IPS-20b (cell line): ENCODE measurements around the gene PRR5L.

ENCODE experiments used
- H3K27ac ChIP-seq: one replicate; pipeline ENCODE4 v1.5.1; 2013; ENCODE audit warnings: low read length
- H3K27me3 ChIP-seq: 2 replicates; pipeline ENCODE4 v1.6.1; 2013; ENCODE audit warnings: mild to moderate bottlenecking, low read length, inconsistent platforms; ENCODE audit not compliant: insufficient read depth
- H3K36me3 ChIP-seq: 2 replicates; pipeline ENCODE4 v1.6.1; 2013; ENCODE audit warnings: low read depth, mild to moderate bottlenecking, inconsistent platforms, low read length, moderate library complexity; ENCODE audit not compliant: insufficient read depth
- H3K4me1 ChIP-seq: 2 replicates; pipeline ENCODE4 v1.6.1; 2013; ENCODE audit warnings: mild to moderate bottlenecking, control low read depth, inconsistent platforms, low read length, moderate library complexity; ENCODE audit not compliant: insufficient read depth
- H3K4me3 ChIP-seq: 2 replicates; pipeline ENCODE4 v1.5.1; 2013; ENCODE audit warnings: mild to moderate bottlenecking, low read length, inconsistent platforms
- H3K9ac ChIP-seq: 2 replicates; pipeline ENCODE4 v1.6.1; 2013; ENCODE audit warnings: low read depth, mild to moderate bottlenecking, inconsistent platforms, low read length, moderate library complexity
- H3K9me3 ChIP-seq: 2 replicates; pipeline ENCODE4 v1.6.1; 2013; ENCODE audit warnings: mild to moderate bottlenecking, low read depth, low read length, inconsistent platforms; ENCODE audit not compliant: insufficient read depth

Gene PRR5L

GRCh38 chr11:36400766-36401455, 104.8 kb downstream of the PRR5L start:
- peaks cover 10% of the 10 kb centered on the region for H3K36me3 ChIP-seq

GRCh38 chr11:36402568-36403170, 106.6 kb downstream of the PRR5L start:
- Histone ChIP-seq H3K9me3 (no peaks in the 10 kb centered on the region), H3K9ac (no peak overlapping the region), H3K36me3 (peaks cover 10% of the 10 kb centered on the region), H3K4me3 (no peak overlapping the region), H3K4me1 (no peaks in the 10 kb centered on the region), H3K27me3 (no peaks in the 10 kb centered on the region), H3K27ac (no peak overlapping the region)

More at GRCh38 chr11:36400766-36401455, 104.8 kb downstream of the PRR5L start:
- Histone ChIP-seq H3K4me1 (no peaks in the 10 kb centered on the region), H3K9ac (no peak overlapping the region), H3K4me3 (no peak overlapping the region), H3K9me3 (no peaks in the 10 kb centered on the region), H3K27me3 (no peaks in the 10 kb centered on the region), H3K27ac (no peak overlapping the region)

- H3K9ac ChIP-seq = no peak overlapping the region
- no peak overlapping the region for H3K27ac ChIP-seq
- no peaks in the 10 kb centered on the region for H3K9me3 ChIP-seq
- H3K4me1 ChIP-seq = no peaks in the 10 kb centered on the region
- peaks cover 10% of the 10 kb centered on the region for H3K36me3 ChIP-seq
- H3K4me3 ChIP-seq = no peak overlapping the region
- no peaks in the 10 kb centered on the region for H3K27me3 ChIP-seq
Measured at GRCh38 chr11:36403661-36404060, 107.6 kb downstream of the PRR5L start.

- Histone ChIP-seq H3K4me1 (no peaks in the 10 kb centered on the region), H3K27me3 (no peaks in the 10 kb centered on the region), H3K36me3 (peaks cover 10% of the 10 kb centered on the region), H3K27ac (no peak overlapping the region), H3K4me3 (no peak overlapping the region), H3K9ac (no peak overlapping the region), H3K9me3 (no peaks in the 10 kb centered on the region)
Measured at GRCh38 chr11:36404831-36405230, 108.7 kb downstream of the PRR5L start.

- H3K9ac ChIP-seq = no peak overlapping the region
- H3K4me3 ChIP-seq = no peak overlapping the region
- no peaks in the 10 kb centered on the region for H3K9me3 ChIP-seq
- no peak overlapping the region for H3K27ac ChIP-seq
- H3K4me1 ChIP-seq = no peaks in the 10 kb centered on the region
- peaks cover 10% of the 10 kb centered on the region for H3K36me3 ChIP-seq
- H3K27me3 ChIP-seq = no peaks in the 10 kb centered on the region
Measured at GRCh38 chr11:36405585-36406367, 109.7 kb downstream of the PRR5L start.

GRCh38 chr11:36407356-36407755, 111.3 kb downstream of the PRR5L start:
- Histone ChIP-seq H3K36me3 (peaks cover 10% of the 10 kb centered on the region), H3K9me3 (no peaks in the 10 kb centered on the region), H3K4me3 (no peak overlapping the region), H3K27ac (no peak overlapping the region), H3K9ac (no peak overlapping the region), H3K27me3 (no peaks in the 10 kb centered on the region), H3K4me1 (no peaks in the 10 kb centered on the region)

- no peaks in the 10 kb centered on the region for H3K4me1 ChIP-seq
- no peak overlapping the region for H3K4me3 ChIP-seq
- no peaks in the 10 kb centered on the region for H3K27me3 ChIP-seq
- no peak overlapping the region for H3K9ac ChIP-seq
- H3K36me3 ChIP-seq = peaks cover 5% of the 10 kb centered on the region
- H3K9me3 ChIP-seq = no peaks in the 10 kb centered on the region
- H3K27ac ChIP-seq = no peak overlapping the region
Measured at GRCh38 chr11:36408498-36409136, 112.5 kb downstream of the PRR5L start.

GRCh38 chr11:36409152-36409816, 113.2 kb downstream of the PRR5L start:
- no peaks in the 10 kb centered on the region for H3K4me1 ChIP-seq
- H3K27ac ChIP-seq = no peak overlapping the region
- H3K36me3 ChIP-seq = no peaks in the 10 kb centered on the region
- H3K9ac ChIP-seq = no peak overlapping the region
- H3K9me3 ChIP-seq = no peaks in the 10 kb centered on the region
- no peak overlapping the region for H3K4me3 ChIP-seq
- H3K27me3 ChIP-seq = no peaks in the 10 kb centered on the region

- no peak overlapping the region for H3K27ac ChIP-seq
- H3K4me3 ChIP-seq = no peak overlapping the region
- no peak overlapping the region for H3K9ac ChIP-seq
- H3K27me3 ChIP-seq = no peaks in the 10 kb centered on the region
- no peaks in the 10 kb centered on the region for H3K4me1 ChIP-seq
- H3K36me3 ChIP-seq = no peaks in the 10 kb centered on the region
- no peaks in the 10 kb centered on the region for H3K9me3 ChIP-seq
Measured at GRCh38 chr11:36411202-36411640, 115.1 kb downstream of the PRR5L start.

- Histone ChIP-seq H3K9me3 (no peaks in the 10 kb centered on the region), H3K27ac (no peak overlapping the region), H3K4me3 (no peak overlapping the region), H3K27me3 (no peaks in the 10 kb centered on the region), H3K36me3 (no peaks in the 10 kb centered on the region), H3K9ac (no peak overlapping the region), H3K4me1 (no peaks in the 10 kb centered on the region)
Measured at GRCh38 chr11:36412781-36413383, 116.8 kb downstream of the PRR5L start.

GRCh38 chr11:36417154-36417553, 121.1 kb downstream of the PRR5L start:
- no peak overlapping the region for H3K4me3 ChIP-seq
- H3K27ac ChIP-seq = no peak overlapping the region
- no peaks in the 10 kb centered on the region for H3K36me3 ChIP-seq
- no peaks in the 10 kb centered on the region for H3K4me1 ChIP-seq
- H3K9me3 ChIP-seq = no peaks in the 10 kb centered on the region
- H3K9ac ChIP-seq = no peak overlapping the region
- no peaks in the 10 kb centered on the region for H3K27me3 ChIP-seq
